SU-DHL-6 (cell line): ENCODE results near the gene TNFAIP8.

Experiments
- H2AFZ ChIP-seq: fragments of 200-600 bp; sonication (generic); 2 replicates; pipeline ENCODE4 v1.6.1; 2014; ENCODE audit warnings: low read depth, mild to moderate bottlenecking, moderate library complexity, mixed read lengths, antibody characterized with exemption, low read length; ENCODE audit not compliant: severe bottlenecking
- H3F3A ChIP-seq: fragments of 200-600 bp; shearing (Covaris generic); 2 replicates; pipeline ENCODE4 v1.6.0; 2016; ENCODE audit warnings: antibody characterized with exemption, mild to moderate bottlenecking; ENCODE audit not compliant: insufficient read depth
- H3K27ac ChIP-seq: fragments of 200-600 bp; sonication (generic); 2 replicates; pipeline ENCODE4 v1.5.1; 2016; ENCODE audit warnings: low read depth, mild to moderate bottlenecking, low read length, moderate library complexity, mixed read lengths
- H3K27me3 ChIP-seq: fragments of 200-600 bp; sonication (generic), shearing (Covaris generic); 2 replicates; pipeline ENCODE4 v1.6.0; 2014; ENCODE audit warnings: mild to moderate bottlenecking, low read length
- H3K36me3 ChIP-seq: fragments of 200-600 bp; sonication (generic); 2 replicates; pipeline ENCODE4 v1.6.1; 2014; ENCODE audit warnings: mild to moderate bottlenecking, low read length, mixed read lengths
- H3K4me2 ChIP-seq: fragments of 300-600, 200-600 bp; shearing (Covaris generic), sonication (generic); 2 replicates; pipeline ENCODE4 v1.6.0; 2014; ENCODE audit warnings: low read length, low read depth, mild to moderate bottlenecking; ENCODE audit not compliant: poor library complexity, severe bottlenecking
- H3K4me3 ChIP-seq: fragments of 200-600 bp; sonication (generic); 2 replicates; pipeline ENCODE4 v1.5.1; 2014; ENCODE audit warnings: antibody characterized with exemption, low read length, mild to moderate bottlenecking, mixed read lengths; ENCODE audit not compliant: insufficient read depth, poor library complexity, severe bottlenecking
- H3K79me2 ChIP-seq: fragments of 200-600 bp; sonication (generic); 2 replicates; pipeline ENCODE4 v1.6.1; 2014; ENCODE audit warnings: mild to moderate bottlenecking, low read length, moderate library complexity; ENCODE audit not compliant: insufficient read depth
- H3K9ac ChIP-seq: fragments of 200-600 bp; sonication (generic); 2 replicates; pipeline ENCODE4 v1.7.0; 2014; ENCODE audit warnings: mild to moderate bottlenecking, low read length
- H3K9me2 ChIP-seq: fragments of 200-600 bp; sonication (generic); replicated peaks from 2 replicates; pipeline ENCODE4 v1.6.1; 2014; ENCODE audit warnings: low read length; ENCODE audit not compliant: insufficient read depth
- H3K9me3 ChIP-seq: fragments of 200-600 bp; sonication (generic); 2 replicates; pipeline ENCODE4 v1.6.1; 2014; ENCODE audit warnings: low read length, mixed read lengths; ENCODE audit not compliant: insufficient read depth
- H4K20me1 ChIP-seq: fragments of 200-600 bp; sonication (generic); 2 replicates; pipeline ENCODE4 v1.6.1; 2014; ENCODE audit warnings: low read depth, mild to moderate bottlenecking, antibody characterized with exemption, low read length, moderate library complexity, mixed read lengths
- EZH2phosphoT487 ChIP-seq: fragments of 200-600 bp; sonication (generic), shearing (Covaris generic); conservative IDR thresholded peaks from 2 replicates; pipeline ENCODE4 v1.6.1; 2018; ENCODE audit warnings: mild to moderate bottlenecking, antibody characterized with exemption, low read length, moderate library complexity, mixed read lengths
- TF ChIP-seq, protein P1 (sequence below): fragments of 200-600 bp; sonication (generic); IDR thresholded peaks from one replicate; pipeline ENCODE4 v1.5.1; 2017; ENCODE audit warnings: antibody characterized with exemption, mild to moderate bottlenecking, low read length, moderate library complexity; ENCODE audit not compliant: insufficient read depth, poor library complexity, severe bottlenecking

TNFAIP8 gene

DNA sequence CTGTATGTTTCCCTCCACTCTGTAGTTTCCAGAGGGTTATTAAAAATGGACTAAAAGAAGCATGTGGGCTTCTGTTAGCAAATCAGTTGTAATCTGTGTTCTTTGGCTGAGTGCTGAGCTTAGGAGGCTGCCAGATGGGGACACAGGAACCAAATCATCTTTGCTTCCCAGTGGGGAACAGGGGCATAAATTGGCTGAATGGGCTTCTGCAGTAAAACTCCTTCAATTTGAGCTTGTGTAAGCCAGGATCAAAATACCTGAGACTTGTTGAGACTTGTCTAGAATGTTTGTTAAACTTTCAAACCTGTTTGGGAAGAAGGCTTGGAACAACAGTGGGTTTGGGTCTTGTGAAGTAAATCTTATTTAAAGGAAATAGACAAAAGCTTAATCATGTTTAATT lies 32.2 kb upstream of the TNFAIP8 start:
- Histone ChIP-seq H3K4me2 (no peak overlapping the region), H3K36me3 (no peaks in the 10 kb centered on the region), H3K79me2 (peaks cover 82% of the 10 kb centered on the region), H3K4me3 (no peak overlapping the region), H3K9ac (no peak overlapping the region), H2AFZ (no peak overlapping the region), H3K9me3 (no peaks in the 10 kb centered on the region), H3K9me2 (no peaks in the 10 kb centered on the region), H3K27ac (peak overlapping the region; percentile 23; the same call in 1 of the 2 replicates), H3K27me3 (no peaks in the 10 kb centered on the region), H3F3A (peaks cover 2% of the 10 kb centered on the region; the same call in 1 of the 2 replicates), H4K20me1 (0 out of 2 replicates have a peak, but pooled peaks cover 3% of the 10 kb centered on the region)
- TF ChIP-seq, protein P1, sequence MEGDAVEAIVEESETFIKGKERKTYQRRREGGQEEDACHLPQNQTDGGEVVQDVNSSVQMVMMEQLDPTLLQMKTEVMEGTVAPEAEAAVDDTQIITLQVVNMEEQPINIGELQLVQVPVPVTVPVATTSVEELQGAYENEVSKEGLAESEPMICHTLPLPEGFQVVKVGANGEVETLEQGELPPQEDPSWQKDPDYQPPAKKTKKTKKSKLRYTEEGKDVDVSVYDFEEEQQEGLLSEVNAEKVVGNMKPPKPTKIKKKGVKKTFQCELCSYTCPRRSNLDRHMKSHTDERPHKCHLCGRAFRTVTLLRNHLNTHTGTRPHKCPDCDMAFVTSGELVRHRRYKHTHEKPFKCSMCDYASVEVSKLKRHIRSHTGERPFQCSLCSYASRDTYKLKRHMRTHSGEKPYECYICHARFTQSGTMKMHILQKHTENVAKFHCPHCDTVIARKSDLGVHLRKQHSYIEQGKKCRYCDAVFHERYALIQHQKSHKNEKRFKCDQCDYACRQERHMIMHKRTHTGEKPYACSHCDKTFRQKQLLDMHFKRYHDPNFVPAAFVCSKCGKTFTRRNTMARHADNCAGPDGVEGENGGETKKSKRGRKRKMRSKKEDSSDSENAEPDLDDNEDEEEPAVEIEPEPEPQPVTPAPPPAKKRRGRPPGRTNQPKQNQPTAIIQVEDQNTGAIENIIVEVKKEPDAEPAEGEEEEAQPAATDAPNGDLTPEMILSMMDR = no peak
- no peak for TF ChIP-seq EZH2phosphoT487

DNA sequence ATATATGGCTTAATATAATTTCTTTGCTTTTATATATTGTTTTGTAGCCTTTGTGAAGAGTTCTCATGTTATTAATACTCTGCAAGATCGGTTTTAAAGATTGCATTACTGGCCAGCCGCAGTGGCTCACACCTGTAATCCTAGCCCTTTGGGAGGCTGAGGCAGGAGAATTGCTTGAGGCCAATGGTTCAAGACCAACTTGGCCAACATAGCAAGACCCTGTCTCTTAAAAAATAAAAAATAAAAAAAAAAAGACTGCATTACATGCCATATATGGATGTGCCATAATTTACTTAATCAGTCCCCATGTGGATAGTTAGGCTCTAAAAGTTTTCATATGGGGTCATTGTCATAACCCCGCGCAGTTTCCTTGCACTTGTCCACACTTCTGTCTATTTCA lies 31.0 kb upstream of the TNFAIP8 start:
- Histone ChIP-seq H3K4me2 (no peak overlapping the region), H3F3A (peaks cover 9% of the 10 kb centered on the region; the same call in 1 of the 2 replicates), H3K9me2 (no peaks in the 10 kb centered on the region), H3K36me3 (no peaks in the 10 kb centered on the region), H3K4me3 (no peak overlapping the region), H3K9ac (no peak overlapping the region), H3K27me3 (no peaks in the 10 kb centered on the region), H2AFZ (no peak overlapping the region), H3K9me3 (no peaks in the 10 kb centered on the region), H4K20me1 (0 out of 2 replicates have a peak, but pooled peaks cover 3% of the 10 kb centered on the region), H3K27ac (no peak overlapping the region), H3K79me2 (peaks cover 74% of the 10 kb centered on the region)
- TF ChIP-seq EZH2phosphoT487 = no peak
- TF ChIP-seq, protein P1 = no peak

DNA sequence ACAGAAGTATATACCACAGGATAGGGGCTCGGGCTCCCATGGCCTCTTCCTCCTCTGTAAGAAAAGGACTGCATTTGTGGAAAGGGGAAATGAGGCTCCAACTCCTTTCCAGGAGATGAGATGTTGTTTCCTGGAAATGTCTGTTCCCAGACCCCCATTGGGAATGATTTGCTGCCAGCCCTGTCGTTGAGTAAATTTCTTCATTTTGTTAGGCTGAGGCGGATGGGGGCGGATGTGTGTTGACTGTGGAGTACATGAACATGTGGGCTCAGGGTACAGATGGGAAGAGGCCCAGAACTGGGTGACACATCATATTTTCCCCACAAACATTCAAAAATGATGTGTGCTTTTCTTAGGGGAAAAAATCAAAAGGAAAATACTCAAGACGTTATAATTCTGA lies 28.8 kb upstream of the TNFAIP8 start:
- H3K9ac ChIP-seq = no peak overlapping the region
- TF ChIP-seq EZH2phosphoT487 = no peak
- TF ChIP-seq, protein P1 = no peak

More for the DNA sequence above, 28.8 kb upstream of the TNFAIP8 start:
- no peak overlapping the region for H3K4me2 ChIP-seq
- no peaks in the 10 kb centered on the region for H3K9me2 ChIP-seq
- H3K27ac ChIP-seq = no peak overlapping the region
- H3F3A ChIP-seq = peaks cover 19% of the 10 kb centered on the region
- no peak overlapping the region for H3K4me3 ChIP-seq
- no peak overlapping the region for H2AFZ ChIP-seq
- 0 out of 2 replicates have a peak, but pooled peaks cover 3% of the 10 kb centered on the region for H4K20me1 ChIP-seq
- H3K36me3 ChIP-seq = no peaks in the 10 kb centered on the region
- H3K9me3 ChIP-seq = no peaks in the 10 kb centered on the region
- peaks cover 74% of the 10 kb centered on the region for H3K79me2 ChIP-seq
- H3K27me3 ChIP-seq = no peaks in the 10 kb centered on the region
